Fibroblast of lung (primary cell): ENCODE measurements around the gene PSMD13.
"Not testable (repeated sequence)": the region's sequence is repeated elsewhere in the genome, so short reads cannot be mapped to it uniquely, and the experiment has no call there.

Experiments
- EZH2 ChIP-seq: IDR thresholded peaks from 2 replicates; pipeline ENCODE4 v1.5.1; 2012; ENCODE audit warnings: low read length, control low read depth, mild to moderate bottlenecking; ENCODE audit errors: missing control alignments
- TF ChIP-seq, protein P1 (sequence below), 2 donors: IDR thresholded peaks in 1 of 2; conservative IDR thresholded peaks in 1 of 2; 1 replicate in 1 of 2; 2 replicates in 1 of 2; pipeline ENCODE4 v1.5.1; 2011 to 2012; ENCODE audit warnings: low read length in 2 of 2, control low read depth in 1 of 2, inconsistent platforms in 1 of 2, low read depth in 1 of 2, mild to moderate bottlenecking in 1 of 2

- TF ChIP-seq, protein P1, sequence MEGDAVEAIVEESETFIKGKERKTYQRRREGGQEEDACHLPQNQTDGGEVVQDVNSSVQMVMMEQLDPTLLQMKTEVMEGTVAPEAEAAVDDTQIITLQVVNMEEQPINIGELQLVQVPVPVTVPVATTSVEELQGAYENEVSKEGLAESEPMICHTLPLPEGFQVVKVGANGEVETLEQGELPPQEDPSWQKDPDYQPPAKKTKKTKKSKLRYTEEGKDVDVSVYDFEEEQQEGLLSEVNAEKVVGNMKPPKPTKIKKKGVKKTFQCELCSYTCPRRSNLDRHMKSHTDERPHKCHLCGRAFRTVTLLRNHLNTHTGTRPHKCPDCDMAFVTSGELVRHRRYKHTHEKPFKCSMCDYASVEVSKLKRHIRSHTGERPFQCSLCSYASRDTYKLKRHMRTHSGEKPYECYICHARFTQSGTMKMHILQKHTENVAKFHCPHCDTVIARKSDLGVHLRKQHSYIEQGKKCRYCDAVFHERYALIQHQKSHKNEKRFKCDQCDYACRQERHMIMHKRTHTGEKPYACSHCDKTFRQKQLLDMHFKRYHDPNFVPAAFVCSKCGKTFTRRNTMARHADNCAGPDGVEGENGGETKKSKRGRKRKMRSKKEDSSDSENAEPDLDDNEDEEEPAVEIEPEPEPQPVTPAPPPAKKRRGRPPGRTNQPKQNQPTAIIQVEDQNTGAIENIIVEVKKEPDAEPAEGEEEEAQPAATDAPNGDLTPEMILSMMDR (conservative IDR thresholded peaks at IDR 0.05 in 1 of 2, IDR thresholded peaks at IDR 0.05 in 1 of 2; ENCODE audit: low read depth in 1 of 2, low read length in 2 of 2) = not testable (repeated sequence)
- TF ChIP-seq EZH2 = not testable (repeated sequence)
Measured at GRCh38 chr11:189200-189783, 47.5 kb upstream of the PSMD13 start.
